Suppressor macrophage (primary cell): ENCODE measurements around the gene GAMT.

Source experiments
- DNase-seq, 4 experiments: peaks; one replicate each; pipeline ENCODE4 v3.0.0-alpha.2; 2020 to 2022

The GAMT gene

DNA sequence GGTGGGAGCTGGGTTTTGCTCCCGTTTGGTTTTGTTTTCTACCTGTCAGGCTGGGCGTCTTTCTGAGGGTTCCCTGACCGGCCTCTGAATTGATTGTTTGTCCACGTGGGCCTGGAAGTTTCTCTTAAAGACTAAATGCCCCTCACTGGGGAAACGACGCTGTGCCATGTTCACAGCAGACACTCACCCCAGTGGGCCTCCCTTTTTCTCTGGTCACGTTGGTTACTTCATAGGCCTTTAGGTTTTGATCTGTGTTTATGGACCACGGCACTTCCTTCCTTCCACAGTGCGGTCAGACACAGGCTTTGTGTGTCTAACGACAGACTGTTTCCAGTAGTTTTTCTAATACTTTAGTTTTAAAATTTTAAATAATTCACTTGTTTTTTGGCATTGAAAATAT lies 37.7 kb downstream of the GAMT start:
- peak; percentile 17 to 55 (median 46) for DNase-seq

DNA sequence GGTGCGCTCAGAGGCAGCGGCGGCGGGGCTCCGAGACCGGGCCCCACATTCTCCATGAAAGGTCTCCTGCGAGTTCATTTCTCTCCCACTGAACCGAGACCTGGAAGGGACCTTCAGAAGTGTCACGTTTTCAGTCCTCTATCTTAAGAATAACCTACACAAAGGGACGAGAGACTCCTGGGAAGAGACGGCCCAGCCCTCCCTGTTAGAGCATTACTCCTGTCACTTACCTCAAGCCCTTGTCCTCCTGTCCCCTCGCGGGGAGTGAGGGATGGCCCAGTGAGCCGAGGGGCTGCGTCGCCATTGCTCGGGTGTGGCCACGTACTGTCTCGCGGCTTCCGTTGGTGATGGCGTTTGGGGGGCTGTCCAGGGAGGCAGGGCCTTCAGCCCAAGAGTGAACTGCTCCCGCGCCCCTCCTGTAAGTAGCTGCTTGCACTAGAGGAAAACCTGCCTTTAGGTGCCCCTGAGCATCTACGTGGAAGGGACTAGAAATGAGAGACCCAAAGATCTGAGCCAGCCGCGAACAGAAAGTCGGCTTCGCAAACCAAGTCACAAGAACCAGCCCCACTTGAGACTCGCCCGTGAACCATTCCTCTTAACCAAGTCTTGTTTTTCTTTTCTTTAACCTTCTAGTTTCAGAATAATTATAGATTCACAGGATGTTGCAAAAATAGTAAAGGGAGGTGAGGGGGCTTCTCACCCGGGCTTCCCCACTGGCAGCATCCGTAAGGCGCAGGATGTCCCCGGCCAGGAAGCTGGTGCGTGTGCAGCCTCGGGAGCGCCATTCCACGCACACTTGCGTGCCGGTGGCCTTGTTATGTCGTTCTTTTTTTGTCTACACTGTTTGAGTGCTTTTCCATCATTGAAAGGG lies 38.7 kb downstream of the GAMT start:
- DNase-seq, result no peak

DNA sequence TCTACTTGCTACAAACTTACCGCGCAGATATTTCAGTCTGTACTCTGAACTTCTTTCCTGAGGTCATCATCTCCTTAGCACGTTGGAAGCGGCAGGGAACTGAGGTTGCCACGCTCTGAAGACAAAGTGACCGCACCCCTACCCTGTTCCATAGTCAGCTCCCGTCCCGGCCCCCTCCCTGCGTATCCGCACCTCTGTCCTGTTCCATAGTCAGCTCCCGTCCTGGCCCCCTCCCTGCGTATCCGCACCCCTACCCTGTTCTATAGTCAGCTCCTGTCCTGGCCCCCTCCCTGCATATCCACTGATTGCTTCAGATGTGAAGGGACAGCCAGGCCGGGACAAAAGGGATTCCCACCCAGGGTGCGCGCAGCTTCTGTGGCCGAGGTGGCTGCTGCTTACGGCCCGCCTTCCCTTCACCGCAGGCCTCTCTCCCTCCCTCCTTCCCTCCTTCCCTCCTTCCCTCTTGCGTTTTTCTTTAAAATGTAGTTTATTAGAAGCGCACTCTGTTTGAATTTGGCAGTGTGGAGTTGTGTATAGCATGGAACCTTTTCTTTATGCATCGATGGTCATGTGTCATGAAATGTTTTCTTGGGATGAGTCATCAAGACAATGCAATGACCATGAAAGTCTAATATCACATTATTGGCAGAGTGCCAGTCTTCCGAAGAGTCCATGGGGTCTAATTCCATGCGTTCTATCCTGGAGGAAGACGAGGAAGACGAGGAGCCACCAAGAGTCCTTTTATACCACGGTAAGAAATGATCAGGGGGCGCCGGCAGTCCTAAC lies 39.5 kb downstream of the GAMT start:
- DNase-seq, result peak in 3 of 4 experiments; percentile 11 to 46 (median 41)

DNA sequence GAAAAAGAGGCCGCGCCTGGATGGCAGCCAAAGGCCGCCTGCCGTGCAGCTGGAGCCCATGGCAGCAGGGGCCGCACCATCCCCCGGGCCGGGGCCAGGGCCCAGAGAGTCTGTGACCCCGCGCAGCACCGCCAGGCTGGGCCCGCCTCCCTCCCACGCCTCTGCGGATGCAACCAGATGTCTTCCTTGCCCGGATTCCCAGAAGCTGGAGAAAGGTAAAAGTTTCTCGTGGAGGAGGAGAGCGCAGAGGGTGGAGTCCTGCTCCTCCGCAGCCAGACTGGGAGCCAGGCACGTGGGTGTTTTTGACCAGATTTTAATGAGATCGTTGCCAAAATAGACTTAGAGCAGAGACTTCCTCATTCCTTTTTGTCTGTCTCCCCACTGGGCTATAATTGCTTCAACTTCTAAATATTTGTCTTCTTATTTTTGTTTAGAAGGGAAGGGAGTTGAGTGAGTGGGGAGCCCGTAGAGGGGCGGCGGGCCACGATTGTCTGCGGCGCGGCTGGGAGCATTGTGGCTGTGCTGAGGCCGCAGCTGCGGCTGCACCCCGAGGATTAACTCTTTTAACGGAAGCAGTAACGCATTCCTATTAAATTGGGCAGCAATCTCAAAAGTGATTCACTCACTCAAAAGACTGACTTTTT lies 40.4 kb downstream of the GAMT start:
- peak; percentile 40 to 70 (median 59) for DNase-seq

DNA sequence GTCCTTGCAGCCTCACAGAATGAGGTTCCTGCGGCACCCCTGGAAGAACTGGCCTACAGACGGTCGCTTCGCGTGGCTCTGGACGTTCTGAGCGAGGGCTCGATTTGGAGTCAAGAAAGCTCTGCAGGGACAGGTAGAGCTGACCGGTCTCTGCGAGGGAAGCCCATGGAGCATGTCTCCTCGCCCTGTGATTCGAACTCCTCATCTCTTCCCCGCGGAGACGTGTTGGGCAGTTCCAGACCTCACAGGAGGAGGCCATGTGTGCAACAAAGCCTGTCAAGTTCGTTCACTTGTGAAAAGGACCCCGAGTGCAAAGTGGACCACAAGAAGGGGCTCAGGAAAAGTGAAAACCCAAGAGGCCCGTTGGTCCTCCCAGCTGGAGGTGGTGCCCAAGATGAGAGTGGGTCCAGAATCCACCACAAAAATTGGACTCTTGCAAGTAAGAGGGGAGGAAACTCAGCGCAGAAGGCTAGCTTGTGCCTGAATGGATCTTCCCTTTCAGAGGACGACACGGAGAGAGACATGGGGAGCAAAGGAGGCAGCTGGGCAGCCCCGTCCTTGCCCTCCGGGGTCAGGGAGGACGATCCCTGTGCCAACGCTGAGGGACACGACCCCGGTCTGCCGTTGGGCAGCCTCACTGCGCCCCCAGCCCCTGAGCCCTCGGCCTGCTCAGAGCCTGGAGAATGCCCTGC lies 41.1 kb downstream of the GAMT start:
- no peak for DNase-seq

DNA sequence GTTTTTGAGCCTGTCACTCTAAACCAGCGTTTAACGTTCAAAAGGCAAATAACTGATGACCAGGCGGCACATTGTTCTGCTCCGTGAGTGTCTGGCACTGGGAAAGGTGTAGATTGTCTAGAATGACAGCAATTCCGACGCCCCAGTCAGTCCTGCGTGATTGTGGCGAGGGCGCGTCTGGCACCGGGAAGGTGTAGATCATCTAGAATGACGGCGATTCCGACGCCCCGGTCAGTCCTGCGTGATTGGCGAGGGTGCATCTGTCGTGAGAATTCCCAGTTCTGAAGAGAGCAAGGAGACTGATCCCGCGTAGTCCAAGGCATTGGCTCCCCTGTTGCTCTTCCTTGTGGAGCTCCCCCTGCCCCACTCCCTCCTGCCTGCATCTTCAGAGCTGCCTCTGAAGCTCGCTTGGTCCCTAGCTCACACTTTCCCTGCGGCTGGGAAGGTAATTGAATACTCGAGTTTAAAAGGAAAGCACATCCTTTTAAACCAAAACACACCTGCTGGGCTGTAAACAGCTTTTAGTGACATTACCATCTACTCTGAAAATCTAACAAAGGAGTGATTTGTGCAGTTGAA lies 43.7 kb downstream of the GAMT start:
- DNase-seq, result no peak

DNA sequence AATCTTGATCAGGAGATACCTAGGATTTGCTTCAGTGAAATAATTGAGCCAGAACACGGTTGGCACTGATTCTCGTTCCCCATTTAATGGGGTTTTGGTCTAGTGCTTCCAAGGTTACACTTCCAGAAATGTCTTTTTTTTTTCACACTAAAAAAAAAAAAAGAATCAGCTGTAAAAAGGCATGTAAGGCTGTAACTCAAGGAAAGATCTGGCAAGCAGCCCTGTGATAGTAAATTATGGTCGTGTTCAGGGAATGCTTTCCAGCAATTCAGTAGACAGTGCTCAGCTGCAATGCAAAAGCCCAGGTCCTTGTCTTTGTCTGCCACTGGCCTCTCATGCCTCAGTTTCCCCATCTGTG lies 44.9 kb downstream of the GAMT start:
- DNase-seq, result peak in 1 of 4 experiments; percentile 1

DNA sequence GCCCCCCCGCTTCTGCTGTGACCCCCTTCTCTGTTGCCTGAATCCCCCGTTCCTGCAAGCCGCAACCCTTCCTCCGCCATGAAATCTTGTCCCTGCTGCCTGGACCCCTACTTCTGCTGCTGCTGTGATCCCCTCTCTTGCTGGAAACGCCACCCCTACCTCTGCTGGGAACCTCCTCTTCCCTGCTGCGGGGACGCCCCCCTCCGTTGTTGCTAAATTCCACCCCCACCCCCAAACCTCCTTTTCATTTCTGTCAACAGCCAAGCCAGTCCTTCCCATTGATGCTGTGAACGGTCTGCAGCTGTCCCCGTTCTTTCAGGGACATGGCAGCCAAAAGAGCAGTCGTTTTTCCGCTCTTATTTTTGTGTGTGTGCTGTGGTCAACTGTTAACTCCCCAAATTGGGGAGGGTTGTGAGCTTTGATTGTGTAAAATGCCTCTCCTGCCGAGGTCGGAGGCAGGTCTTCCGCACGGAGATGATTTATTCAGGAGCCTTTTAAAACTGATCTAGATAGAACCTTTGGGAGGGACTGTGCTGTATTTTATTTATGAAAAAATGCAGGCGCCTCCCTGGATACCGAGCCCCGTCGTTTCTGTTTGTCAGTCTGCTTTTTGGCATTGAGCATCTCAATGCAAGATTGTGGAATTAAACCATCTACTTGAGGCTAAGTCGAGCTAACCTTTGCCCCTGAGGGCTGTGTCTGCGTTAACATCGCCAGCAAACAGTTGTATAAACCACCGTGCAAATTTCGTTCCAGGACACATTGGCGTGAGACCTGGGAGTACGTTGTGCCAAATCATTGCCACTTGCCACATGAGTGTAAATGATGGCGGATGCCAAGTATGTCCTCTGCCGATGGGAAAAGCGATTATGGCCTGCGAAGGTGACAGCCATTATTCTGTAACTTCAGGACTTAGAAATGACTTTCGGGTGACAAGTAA lies 45.5 kb downstream of the GAMT start:
- peak in 3 of 4 experiments; percentile 6 to 31 (median 19) for DNase-seq

DNA sequence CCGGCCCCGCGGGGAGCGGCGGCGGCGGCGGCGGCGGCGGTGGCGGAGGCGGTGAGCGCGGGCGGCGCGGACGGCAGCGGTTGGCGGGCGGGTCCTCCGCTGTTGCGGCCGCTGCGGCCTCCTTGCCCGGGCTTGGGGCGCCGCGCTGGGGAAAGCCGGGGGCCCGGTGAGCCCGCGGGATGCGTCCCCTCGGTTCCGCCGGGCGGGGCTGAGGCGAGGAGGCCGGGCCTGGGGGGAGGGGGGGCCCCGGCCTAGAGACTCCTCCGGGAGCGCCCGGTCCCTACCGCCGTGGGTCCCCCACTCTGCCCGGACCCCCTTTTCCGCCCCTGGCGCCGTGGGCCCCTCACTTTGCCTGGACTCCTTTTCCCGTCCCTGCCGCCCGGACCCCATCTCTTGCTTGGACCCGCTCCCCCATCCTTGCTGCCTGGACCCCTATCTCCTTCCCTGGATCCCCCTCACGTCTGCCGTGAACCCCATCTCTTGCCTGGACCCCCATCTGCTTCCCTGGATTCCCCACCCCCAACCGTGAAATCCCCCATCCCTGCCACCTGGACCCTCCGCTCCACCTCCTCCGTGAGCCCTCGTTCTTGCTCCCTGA lies 46.3 kb downstream of the GAMT start:
- no peak for DNase-seq

DNA sequence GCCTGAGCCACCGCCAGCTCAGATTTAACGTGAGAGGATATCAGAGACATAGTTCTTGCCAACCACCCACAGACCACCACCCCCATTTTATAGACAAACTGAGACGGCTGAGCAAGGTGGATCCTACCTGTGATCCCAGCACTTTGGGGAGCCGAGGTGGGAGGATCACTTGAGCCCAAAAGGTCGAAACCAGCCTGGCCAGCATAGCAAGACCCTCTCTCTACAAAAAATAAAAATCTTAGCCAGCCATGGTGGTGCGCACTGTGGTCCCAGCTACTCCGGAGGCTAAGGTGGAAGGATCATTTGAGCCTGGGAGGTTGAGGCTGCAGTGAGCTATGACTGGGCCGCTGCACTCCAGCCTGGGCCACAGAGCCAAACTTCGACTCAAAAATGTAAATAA lies 48.2 kb downstream of the GAMT start:
- no peak for DNase-seq

DNA sequence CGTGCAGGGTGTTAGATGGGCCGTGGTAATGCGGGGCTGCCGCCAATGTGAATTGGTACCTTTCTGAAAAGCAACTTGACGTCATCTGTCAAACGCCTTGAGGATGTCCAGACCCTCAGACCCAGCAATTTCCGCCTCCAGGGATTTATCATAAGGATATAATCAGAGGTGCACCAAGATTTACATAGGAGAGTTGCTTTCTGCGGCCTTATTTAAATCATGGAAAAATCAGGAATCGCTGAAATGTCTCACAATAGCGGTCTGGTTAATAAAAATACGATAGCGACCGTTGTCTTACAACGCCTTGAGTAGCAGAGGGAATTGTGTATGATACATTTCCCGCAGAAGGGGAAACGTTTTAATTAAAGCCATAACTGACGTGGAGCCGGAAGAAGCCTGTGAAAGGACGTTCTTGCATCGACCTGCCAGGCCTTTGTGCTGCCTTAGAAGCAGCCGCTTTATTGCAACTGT lies 49.9 kb downstream of the GAMT start:
- DNase-seq, result no peak

DNA sequence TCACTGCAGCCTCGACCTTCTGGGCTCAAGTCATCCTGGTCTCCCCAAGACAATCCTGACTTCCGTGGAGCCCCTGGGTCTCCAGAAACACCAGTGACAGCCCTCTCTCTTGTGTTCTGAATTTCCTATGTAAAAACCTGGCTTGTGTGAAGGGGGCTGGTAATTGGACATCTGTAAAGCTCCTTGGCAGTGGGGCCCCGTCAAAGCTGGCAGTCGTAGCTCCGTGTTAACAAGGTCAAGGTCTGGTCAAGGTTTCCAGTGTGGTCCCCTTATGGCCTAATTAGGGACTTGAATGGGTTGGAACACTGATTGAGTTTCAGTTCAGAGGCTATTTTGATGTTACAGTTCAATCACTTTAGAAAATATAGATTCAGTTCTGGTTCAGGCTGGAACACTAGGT lies 50.5 kb downstream of the GAMT start:
- DNase-seq, result no peak

DNA sequence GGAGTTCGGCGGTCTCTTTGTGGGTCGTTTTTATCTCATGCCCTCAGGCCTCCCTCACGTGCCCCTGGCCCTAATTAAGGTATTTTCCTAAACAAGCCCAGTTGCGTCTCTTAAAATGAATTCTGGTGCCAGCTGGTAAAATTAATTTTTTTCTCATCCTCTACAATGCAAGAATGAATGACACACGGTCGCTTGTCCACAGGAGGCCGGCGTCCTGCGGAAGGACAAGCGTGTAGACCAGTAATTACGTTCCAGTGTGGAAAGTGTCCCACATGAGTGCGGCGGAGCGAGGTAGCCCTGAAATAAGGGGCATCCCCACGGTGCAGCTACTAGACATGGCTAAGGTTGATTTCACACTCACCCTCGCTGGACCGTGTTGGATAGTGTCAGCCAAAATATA lies 52.1 kb downstream of the GAMT start:
- DNase-seq, result peak in 1 of 4 experiments; percentile 1
